Right lobe of liver (tissue), 6 donors: ENCODE measurements around the gene LRRFIP2. TPM values are rescaled to one million over a fixed set of nuclear protein-coding genes. Genes with fewer than 3 reads are reported as not detected.

Experiments
- ATAC-seq, 4 donors: fragments of 200-7000 bp; cut with Tn5 transposase; one replicate each; pipeline ENCODE4 v1.9.1; 2020; ENCODE audit warnings: mild to moderate bottlenecking in 4 of 4, moderate library complexity in 4 of 4
- DNase-seq, 3 donors: peaks; one replicate each; pipeline ENCODE4 v3.0.0-alpha.2; 2020
- H3K27ac ChIP-seq, 3 donors: fragments of 200-600 bp; one replicate each; pipeline ENCODE4 v1.8.0; 2022
- H3K27me3 ChIP-seq, 2 donors: fragments of 200-600 bp; one replicate each; pipeline ENCODE4 v1.8.0; 2022
- H3K36me3 ChIP-seq, 4 donors: fragments of 200-600 bp; sonication (generic) in 1 of 4; one replicate each; pipeline versions ENCODE4 v1.5.1 to v1.8.0; 2017 to 2022; ENCODE audit warnings: control low read depth in 1 of 4
- H3K4me1 ChIP-seq, 4 donors: fragments of 200-600 bp; sonication (generic) in 1 of 4; one replicate each; pipeline versions ENCODE4 v1.5.1 to v1.8.0; 2017 to 2022; ENCODE audit warnings: control low read depth in 1 of 4
- H3K4me3 ChIP-seq, 3 donors: fragments of 200-600 bp; one replicate each; pipeline ENCODE4 v1.8.0; 2022
- H3K9me3 ChIP-seq, 4 donors: fragments of 200-600 bp; sonication (generic) in 1 of 4; one replicate each; pipeline versions ENCODE4 v1.5.1 to v1.8.0; 2017 to 2022; ENCODE audit warnings: control low read depth in 1 of 4
- POLR2A ChIP-seq: fragments of 450-650 bp; IDR thresholded peaks from one replicate; pipeline ENCODE4 v1.6.1; 2017; ENCODE audit warnings: antibody characterized with exemption, mild to moderate bottlenecking
- whole genome bisulfite sequencing: methylation state at CpG from one replicate; pipeline ENCODE4 v1.1.6; 2018; ENCODE audit warnings: low coverage, low lambda C conversion rate; ENCODE audit not compliant: insufficient coverage; ENCODE audit errors: missing lambda C conversion rate; 5-methylcytosine and 5-hydroxymethylcytosine counted together
- intact Hi-C, 2 donors: fragments of 100-400 bp; cut with DNase I; formaldehyde crosslinking; loops; one replicate each; pipeline versions ENCODE4 v1.11.2 to v1.14.1; 2022
- total RNA-seq, 6 experiments: library from RNA; depleted of rRNA in 2 of 6; stranded (reverse); fragments of >200 nt in 2 of 6; fragmentation: NEBNext Ultra II Directional in 3 of 6; extraction: Animal tissue kit (Norgen Biotek cat#: 25700) in 3 of 6; gene quantifications; one replicate each; pipeline versions ENCODE4 v1.1.0 to v1.2.4, GENCODE V29; 2016 to 2023
- TF ChIP-seq, protein P1 (sequence below), 4 donors: fragments of 200-600 bp in 3 of 4; fragments of 450-650 bp in 1 of 4; IDR thresholded peaks; one replicate each; pipeline versions ENCODE4 v1.5.1 to v1.8.0; 2016 to 2022; ENCODE audit warnings: antibody characterized with exemption in 4 of 4, mild to moderate bottlenecking in 2 of 4
- donor health status: DM: no; HTN: yes; CAD: no.
- donor health status: DM: no; HTN: no; CAD: no.
- donor health status: DM: no; HTN: no; CAD: no.
- donor health status: DM: no; HTN: yes; CAD: no.
- donor health status: DM: no; HTN: yes; CAD: no.

Gene LRRFIP2
- total RNA-seq, 6 experiments from 2014 or later: 32.8 to 46.1 (median 39.6) TPM

DNA sequence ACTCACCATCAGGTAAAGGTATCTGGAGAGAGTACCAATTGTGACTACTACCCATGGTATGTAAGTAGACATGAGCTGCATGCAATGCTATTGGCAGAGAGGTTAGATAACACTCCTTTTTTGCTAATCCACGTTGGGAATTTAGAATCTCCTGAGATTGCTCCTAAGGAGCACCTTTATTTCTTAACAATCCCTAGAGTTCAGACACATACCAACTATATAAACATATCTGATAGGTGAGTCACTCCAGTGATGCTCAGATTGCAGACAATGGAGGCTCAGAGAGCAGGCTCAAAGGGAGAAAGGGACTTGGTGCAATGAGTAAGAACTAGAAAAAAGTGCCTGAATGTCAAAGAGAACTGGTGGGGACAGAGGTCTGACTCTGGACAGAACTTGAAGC is 47.0 kb upstream of the LRRFIP2 start:
- no peaks in the 10 kb centered on the region for H3K27me3 ChIP-seq
- H3K27ac ChIP-seq: no peak overlapping the region
- 56% methylated on average over 1 of the region's 1 CpG for WGBS
- TF ChIP-seq, protein P1, sequence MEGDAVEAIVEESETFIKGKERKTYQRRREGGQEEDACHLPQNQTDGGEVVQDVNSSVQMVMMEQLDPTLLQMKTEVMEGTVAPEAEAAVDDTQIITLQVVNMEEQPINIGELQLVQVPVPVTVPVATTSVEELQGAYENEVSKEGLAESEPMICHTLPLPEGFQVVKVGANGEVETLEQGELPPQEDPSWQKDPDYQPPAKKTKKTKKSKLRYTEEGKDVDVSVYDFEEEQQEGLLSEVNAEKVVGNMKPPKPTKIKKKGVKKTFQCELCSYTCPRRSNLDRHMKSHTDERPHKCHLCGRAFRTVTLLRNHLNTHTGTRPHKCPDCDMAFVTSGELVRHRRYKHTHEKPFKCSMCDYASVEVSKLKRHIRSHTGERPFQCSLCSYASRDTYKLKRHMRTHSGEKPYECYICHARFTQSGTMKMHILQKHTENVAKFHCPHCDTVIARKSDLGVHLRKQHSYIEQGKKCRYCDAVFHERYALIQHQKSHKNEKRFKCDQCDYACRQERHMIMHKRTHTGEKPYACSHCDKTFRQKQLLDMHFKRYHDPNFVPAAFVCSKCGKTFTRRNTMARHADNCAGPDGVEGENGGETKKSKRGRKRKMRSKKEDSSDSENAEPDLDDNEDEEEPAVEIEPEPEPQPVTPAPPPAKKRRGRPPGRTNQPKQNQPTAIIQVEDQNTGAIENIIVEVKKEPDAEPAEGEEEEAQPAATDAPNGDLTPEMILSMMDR (IDR thresholded peaks at IDR 0.05): no peak
- TF ChIP-seq POLR2A: no peak
- H3K36me3 ChIP-seq: no peaks in the 10 kb centered on the region
- ATAC-seq: no peak
- intact Hi-C loops: no loop called here
- H3K9me3 ChIP-seq: no peaks in the 10 kb centered on the region
- no peaks in the 10 kb centered on the region for H3K4me1 ChIP-seq
- H3K4me3 ChIP-seq: no peak overlapping the region
- no peak for DNase-seq

DNA sequence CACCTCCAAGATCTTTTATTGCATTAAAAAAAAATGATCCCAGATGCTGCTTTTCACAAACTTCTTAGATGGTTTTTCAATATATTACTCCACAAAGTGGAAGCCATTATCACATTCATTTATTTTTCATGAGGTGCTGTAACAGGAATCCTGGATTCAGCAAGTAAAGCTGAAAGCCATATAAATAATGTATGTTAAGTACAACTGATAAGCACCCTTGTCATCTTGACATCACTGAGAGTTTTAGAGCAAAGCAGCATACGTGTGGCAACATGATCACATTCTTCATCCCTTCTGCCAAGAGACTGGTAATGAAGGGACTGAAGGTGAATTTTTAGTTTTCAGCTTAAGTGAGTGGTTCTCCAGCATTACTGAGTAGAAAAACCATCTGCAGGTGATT is 44.9 kb upstream of the LRRFIP2 start:
- TF ChIP-seq, protein P1 (IDR thresholded peaks at IDR 0.05): no peak
- no peak for TF ChIP-seq POLR2A
- H3K9me3 ChIP-seq: no peaks in the 10 kb centered on the region
- no peak overlapping the region for H3K27ac ChIP-seq
- WGBS: 86% methylated on average over 1 of the region's 1 CpG
- no peak for DNase-seq
- intact Hi-C loops: loop anchor here (10.0 kb wide), 1 partner anchor 194 kb away; no protein-coding TSS in a partner anchor
- no peaks in the 10 kb centered on the region for H3K4me1 ChIP-seq
- H3K27me3 ChIP-seq: no peaks in the 10 kb centered on the region
- no peak overlapping the region for H3K4me3 ChIP-seq
- no peaks in the 10 kb centered on the region for H3K36me3 ChIP-seq
- no peak for ATAC-seq

DNA sequence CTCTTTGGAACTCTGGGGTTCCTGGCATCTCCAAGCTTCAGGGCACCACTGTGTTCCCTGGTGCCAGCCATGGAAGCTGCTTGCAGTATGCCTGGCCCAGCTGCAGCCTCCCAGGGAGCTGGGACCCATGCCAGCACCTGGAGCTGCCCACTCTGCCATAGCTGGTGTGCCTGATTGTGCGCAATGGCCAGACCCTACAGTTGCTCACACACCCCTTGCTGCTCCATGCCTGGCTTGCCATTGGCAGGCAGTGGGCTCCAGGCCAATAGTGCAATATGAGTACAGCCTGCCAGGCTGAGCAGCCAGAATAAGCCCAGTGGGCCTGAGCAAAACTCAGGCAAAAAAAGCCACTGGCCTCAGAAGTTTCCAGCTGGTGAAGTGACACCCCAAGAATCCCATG is 43.8 kb upstream of the LRRFIP2 start:
- no peak for ATAC-seq

DNA sequence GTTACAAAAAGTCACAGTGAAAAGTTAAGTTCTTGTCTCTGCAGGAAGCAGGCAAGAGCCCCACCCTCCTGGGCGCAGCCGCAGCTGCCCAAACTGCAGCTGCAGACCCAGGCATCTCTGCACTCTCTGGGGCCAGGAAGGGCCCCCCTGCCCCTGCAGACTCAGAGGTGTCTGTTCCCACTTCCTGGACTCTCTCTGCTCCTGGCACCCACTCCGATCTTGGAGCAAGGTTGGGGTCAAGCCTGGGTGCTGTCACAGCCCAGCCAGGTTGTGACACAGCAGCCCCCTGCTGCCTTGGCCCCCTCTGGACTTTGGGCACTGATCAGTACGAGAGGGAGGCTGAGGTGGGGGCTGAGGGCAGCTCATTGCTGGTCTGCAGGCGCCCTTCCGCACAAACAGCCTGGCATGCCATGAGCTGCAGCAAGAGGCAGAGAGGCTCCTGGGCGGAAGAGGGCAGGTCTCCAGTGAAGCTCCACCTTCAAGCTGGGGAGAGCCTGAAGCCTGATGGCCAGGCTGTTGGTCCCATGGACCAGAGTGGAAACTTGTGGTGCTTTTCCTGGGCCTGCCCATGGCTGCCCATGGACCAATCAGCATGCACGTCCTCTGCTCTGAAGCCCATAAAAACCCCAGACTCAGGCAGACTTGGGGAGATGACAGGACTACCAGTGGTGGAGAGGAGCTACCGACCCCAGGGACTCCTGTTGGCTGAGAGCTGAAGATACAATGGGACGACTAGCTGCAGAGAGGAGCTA is 42.9 kb upstream of the LRRFIP2 start:
- ATAC-seq (no peak), DNase-seq (no peak)
- H3K27ac ChIP-seq: no peak overlapping the region
- H3K36me3 ChIP-seq: no peaks in the 10 kb centered on the region
- H3K4me3 ChIP-seq: no peak overlapping the region
- WGBS: 80% methylated on average over 3 of the region's 10 CpGs
- intact Hi-C loops: loop anchor here (10.0 kb wide), 1 partner anchor 192 kb away; no protein-coding TSS in a partner anchor
- no peaks in the 10 kb centered on the region for H3K27me3 ChIP-seq
- TF ChIP-seq, protein P1 (IDR thresholded peaks at IDR 0.05): no peak
- no peak for TF ChIP-seq POLR2A
- no peaks in the 10 kb centered on the region for H3K9me3 ChIP-seq
- H3K4me1 ChIP-seq: no peaks in the 10 kb centered on the region

More for the DNA sequence above, 43.8 kb upstream of the LRRFIP2 start:
- Histone ChIP-seq H3K27ac (no peak overlapping the region), H3K27me3 (no peaks in the 10 kb centered on the region), H3K9me3 (no peaks in the 10 kb centered on the region), H3K4me3 (no peak overlapping the region), H3K4me1 (no peaks in the 10 kb centered on the region), H3K36me3 (no peaks in the 10 kb centered on the region)
- no peak for DNase-seq
- intact Hi-C loops: loop anchor here (10.0 kb wide), 1 partner anchor 193 kb away; no protein-coding TSS in a partner anchor
- no CpG with 5 or more reads among the region's 1 CpG for WGBS
- no peak for TF ChIP-seq POLR2A
- TF ChIP-seq, protein P1 (IDR thresholded peaks at IDR 0.05): no peak
